Neural cell (in vitro differentiated cells): ENCODE measurements around the gene ITGA8. TPM values are rescaled to one million over a fixed set of nuclear protein-coding genes. Genes with fewer than 3 reads are reported as not detected.

ENCODE experiments used
- H2AFZ ChIP-seq: fragments of 200-600, 300-800 bp; sonication (generic), shearing (Covaris generic); 2 replicates; pipeline ENCODE4 v1.6.0; 2014; ENCODE audit warnings: low read depth, mild to moderate bottlenecking, antibody characterized with exemption, low read length, moderate library complexity
- H3F3A ChIP-seq: fragments of 200-600 bp; shearing (Covaris generic); 2 replicates; pipeline ENCODE4 v1.6.1; 2016; ENCODE audit warnings: mild to moderate bottlenecking, moderate library complexity, mixed read lengths, antibody characterized with exemption, low read length; ENCODE audit not compliant: insufficient read depth, poor library complexity, severe bottlenecking
- H3K27ac ChIP-seq: fragments of 200-600, 300-800 bp; sonication (generic), shearing (Covaris generic); 2 replicates; pipeline ENCODE4 v1.5.1; 2014; ENCODE audit warnings: mild to moderate bottlenecking, low read length, moderate library complexity
- H3K27me3 ChIP-seq: fragments of 300-800, 200-600 bp; sonication (generic), shearing (Covaris generic); 2 replicates; pipeline ENCODE4 v1.6.0; 2014; ENCODE audit warnings: mild to moderate bottlenecking, low read depth, low read length, moderate library complexity; ENCODE audit not compliant: insufficient read depth
- H3K36me3 ChIP-seq: fragments of 300-800, 200-600 bp; sonication (generic), shearing (Covaris generic); 2 replicates; pipeline ENCODE4 v1.5.1; 2014; ENCODE audit warnings: mild to moderate bottlenecking, antibody characterized with exemption, low read length, moderate library complexity; ENCODE audit not compliant: insufficient read depth
- H3K4me2 ChIP-seq: fragments of 300-800, 200-600 bp; sonication (generic), shearing (Covaris generic); 2 replicates; pipeline ENCODE4 v1.6.0; 2014; ENCODE audit warnings: mild to moderate bottlenecking, low read length
- H3K4me3 ChIP-seq: fragments of 300-800, 200-600 bp; sonication (generic), shearing (Covaris generic); 2 replicates; pipeline ENCODE4 v1.5.1; 2014; ENCODE audit warnings: mild to moderate bottlenecking, low read length, moderate library complexity
- H3K79me2 ChIP-seq: fragments of 200-600 bp; shearing (Covaris generic); replicated peaks from 2 replicates; pipeline ENCODE4 v1.6.0; 2014; ENCODE audit warnings: mild to moderate bottlenecking, low read length, moderate library complexity; ENCODE audit not compliant: insufficient read depth
- H3K9ac ChIP-seq: fragments of 300-800, 200-600 bp; sonication (generic), shearing (Covaris generic); 2 replicates; pipeline ENCODE4 v1.6.1; 2016; ENCODE audit warnings: mild to moderate bottlenecking, low read length, mixed read lengths
- H3K9me2 ChIP-seq: fragments of 200-600 bp; shearing (Covaris generic); 2 replicates; pipeline ENCODE4 v1.6.1; 2016; ENCODE audit warnings: mild to moderate bottlenecking, low read length, mixed read lengths; ENCODE audit not compliant: insufficient read depth
- H3K9me3 ChIP-seq: fragments of 200-600, 300-800 bp; sonication (generic), shearing (Covaris generic); 2 replicates; pipeline ENCODE4 v1.6.1; 2016; ENCODE audit warnings: mild to moderate bottlenecking, mixed run types, low read length, moderate library complexity, mixed read lengths
- H4K20me1 ChIP-seq: fragments of 200-600 bp; shearing (Covaris generic); 2 replicates; pipeline ENCODE4 v1.6.1; 2016; ENCODE audit warnings: mild to moderate bottlenecking, mixed run types; ENCODE audit not compliant: insufficient read depth
- CTCF ChIP-seq: fragments of 450-650 bp; IDR thresholded peaks from 2 replicates; pipeline ENCODE4 v1.5.1; 2014; ENCODE audit warnings: antibody characterized with exemption, mild to moderate bottlenecking, moderate library complexity; ENCODE audit not compliant: poor library complexity, severe bottlenecking
- EP300 ChIP-seq: fragments of 450-650 bp; conservative IDR thresholded peaks from 2 replicates; pipeline ENCODE4 v1.6.1; 2014; ENCODE audit warnings: antibody characterized with exemption, mild to moderate bottlenecking, moderate library complexity; ENCODE audit not compliant: poor library complexity, severe bottlenecking
- EZH2 ChIP-seq: fragments of 200-600, 300-800 bp; shearing (Covaris generic), sonication (generic); IDR thresholded peaks from 2 replicates; pipeline ENCODE4 v1.6.1; 2014; ENCODE audit warnings: antibody characterized with exemption, low read length, borderline replicate concordance, mild to moderate bottlenecking; ENCODE audit not compliant: insufficient read depth, poor library complexity, severe bottlenecking
- MXI1 ChIP-seq: fragments of 450-650 bp; conservative IDR thresholded peaks from 2 replicates; pipeline ENCODE4 v1.6.1; 2014; ENCODE audit warnings: antibody characterized with exemption, mild to moderate bottlenecking; ENCODE audit not compliant: poor library complexity, severe bottlenecking
- POLR2AphosphoS5 ChIP-seq: IDR thresholded peaks from 2 replicates; pipeline ENCODE4 v1.6.1; 2012
- RAD21 ChIP-seq: fragments of 450-650 bp; conservative IDR thresholded peaks from 2 replicates; pipeline ENCODE4 v1.6.1; 2014; ENCODE audit warnings: antibody characterized with exemption, mild to moderate bottlenecking, moderate library complexity
- REST ChIP-seq: IDR thresholded peaks from 2 replicates; pipeline ENCODE4 v1.6.1; 2012; ENCODE audit warnings: borderline replicate concordance
- SMC3 ChIP-seq: fragments of 450-650 bp; conservative IDR thresholded peaks from 2 replicates; pipeline ENCODE4 v1.6.1; 2014; ENCODE audit warnings: antibody characterized with exemption, mild to moderate bottlenecking, moderate library complexity; ENCODE audit not compliant: poor library complexity
- TAF1 ChIP-seq: IDR thresholded peaks from 2 replicates; pipeline ENCODE4 v1.6.1; 2012; ENCODE audit warnings: low read depth
- polyA plus RNA-seq: library from polyadenylated mRNA; depleted of rRNA; stranded (reverse); fragments of >200 nt; gene quantifications from 2 replicates; pipeline ENCODE4 v1.2.3, GENCODE V29; 2014

ITGA8 gene
- polyA plus RNA-seq, 1 donor from 2014 or later: 0.11 TPM

GRCh38 chr10:15545266-15545665 lies 174.5 kb downstream of the ITGA8 start:
- no peak overlapping the region for H3K4me2 ChIP-seq
- no peaks in the 10 kb centered on the region for H3F3A ChIP-seq
- H3K9ac ChIP-seq: no peak overlapping the region
- no peak overlapping the region for H2AFZ ChIP-seq
- no peak for TF ChIP-seq MXI1
- no peak for TF ChIP-seq EP300
- no peak for TF ChIP-seq RAD21
- no peak for TF ChIP-seq CTCF
- TF ChIP-seq SMC3: no peak
- TF ChIP-seq TAF1: no peak
- TF ChIP-seq POLR2AphosphoS5: no peak
- TF ChIP-seq EZH2: no peak
- no peak for TF ChIP-seq REST
- H3K36me3 ChIP-seq: no peaks in the 10 kb centered on the region
- no peaks in the 10 kb centered on the region for H4K20me1 ChIP-seq
- no peaks in the 10 kb centered on the region for H3K9me3 ChIP-seq
- no peaks in the 10 kb centered on the region for H3K79me2 ChIP-seq
- no peaks in the 10 kb centered on the region for H3K9me2 ChIP-seq
- no peak overlapping the region for H3K27ac ChIP-seq
- H3K27me3 ChIP-seq: no peaks in the 10 kb centered on the region
- no peak overlapping the region for H3K4me3 ChIP-seq

- H3K9me2 ChIP-seq: no peaks in the 10 kb centered on the region
- H3F3A ChIP-seq: no peaks in the 10 kb centered on the region
- no peak overlapping the region for H3K4me2 ChIP-seq
- H3K27me3 ChIP-seq: no peaks in the 10 kb centered on the region
- H3K36me3 ChIP-seq: no peaks in the 10 kb centered on the region
- no peaks in the 10 kb centered on the region for H3K9me3 ChIP-seq
- no peaks in the 10 kb centered on the region for H3K79me2 ChIP-seq
- no peak overlapping the region for H3K27ac ChIP-seq
- H4K20me1 ChIP-seq: no peaks in the 10 kb centered on the region
- H3K4me3 ChIP-seq: no peak overlapping the region
- H2AFZ ChIP-seq: no peak overlapping the region
- H3K9ac ChIP-seq: no peak overlapping the region
- TF ChIP-seq REST (no peak), RAD21 (no peak), TAF1 (no peak), MXI1 (no peak), EP300 (no peak), CTCF (no peak), SMC3 (no peak), POLR2AphosphoS5 (no peak), EZH2 (no peak)
Measured at GRCh38 chr10:15543994-15544393, 175.7 kb downstream of the ITGA8 start.
